OCI-LY3 (cell line): Measurements from ENCODE around the gene NLRX1.

Source experiments
- CTCF ChIP-seq: fragments of 200-600, 300-600 bp; sonication (generic); IDR thresholded peaks from 2 replicates; pipeline ENCODE4 v1.5.1; 2014; ENCODE audit warnings: antibody characterized with exemption, low read length, low read depth
- EZH2phosphoT487 ChIP-seq: fragments of 200-600 bp; shearing (Covaris generic); IDR thresholded peaks from 2 replicates; pipeline ENCODE4 v1.6.1; 2018; ENCODE audit warnings: antibody characterized with exemption, mixed run types, low read depth

- TF ChIP-seq CTCF, result no peak
- TF ChIP-seq EZH2phosphoT487, result no peak
Measured at GRCh38 chr11:119147604-119148333, 20.8 kb upstream of the NLRX1 start.
